ENCODE results near the gene NACAD.

NACAD gene

GRCh38 chr7:45112648-45113047 lies 23.9 kb upstream of the NACAD start:
- Histone ChIP-seq H3K4me2 (ENCODE audit: low read length) (no peak overlapping the region), H3K27me3 (ENCODE audit: control insufficient read depth, insufficient read depth, low read length) (no peaks in the 10 kb centered on the region), H3K9me3 (ENCODE audit: control insufficient read depth, low read length) (no peaks in the 10 kb centered on the region), H3K36me3 (ENCODE audit: control insufficient read depth, insufficient read depth, low read length) (no peaks in the 10 kb centered on the region), H3K79me2 (peaks cover 7% of the 10 kb centered on the region), H3K27ac (no peak overlapping the region), H3K4me3 (ENCODE audit: low read depth, low read length) (peak overlapping the region; percentile 97), H2AFZ (no peak overlapping the region), H3K4me1 (peaks cover 3% of the 10 kb centered on the region), H3K9ac (no peak overlapping the region)
- TF ChIP-seq CTCF (IDR thresholded peaks at IDR 0.05), result no peak

- Histone ChIP-seq H3K4me1 (peaks cover 3% of the 10 kb centered on the region), H3K9ac (peak within 1 kb of the TSS; percentile 47), H3K36me3 (ENCODE audit: control insufficient read depth, insufficient read depth, low read length) (no peaks in the 10 kb centered on the region), H2AFZ (peak within 1 kb of the TSS; percentile 86), H3K4me2 (ENCODE audit: low read length) (peak within 1 kb of the TSS; percentile 78), H3K9me3 (ENCODE audit: control insufficient read depth, low read length) (no peaks in the 10 kb centered on the region), H3K27me3 (ENCODE audit: control insufficient read depth, insufficient read depth, low read length) (no peaks in the 10 kb centered on the region), H3K4me3 (ENCODE audit: low read depth, low read length) (peak within 1 kb of the TSS; percentile 97), H3K27ac (peak within 1 kb of the TSS; percentile 90), H3K79me2 (peaks cover 7% of the 10 kb centered on the region)
- peak; percentile 65 for TF ChIP-seq CTCF (IDR thresholded peaks at IDR 0.05)
Observed at GRCh38 chr7:45111298-45112223, 22.8 kb upstream of the NACAD start, which contains the start of gene TBRG4. TSS of gene TBRG4 (minus strand) at chr7:45111697. CDS start at chr7:45109237, 2,460 bp downstream.

GRCh38 chr7:45108863-45109262 lies 20.1 kb upstream of the NACAD start:
- Histone ChIP-seq H2AFZ (no peak overlapping the region), H3K36me3 (ENCODE audit: control insufficient read depth, insufficient read depth, low read length) (no peaks in the 10 kb centered on the region), H3K4me3 (ENCODE audit: low read depth, low read length) (no peak overlapping the region), H3K9ac (no peak overlapping the region), H3K79me2 (peaks cover 22% of the 10 kb centered on the region), H3K9me3 (ENCODE audit: control insufficient read depth, low read length) (no peaks in the 10 kb centered on the region), H3K27me3 (ENCODE audit: control insufficient read depth, insufficient read depth, low read length) (no peaks in the 10 kb centered on the region), H3K27ac (no peak overlapping the region), H3K4me2 (ENCODE audit: low read length) (no peak overlapping the region), H3K4me1 (peaks cover 3% of the 10 kb centered on the region)
- no peak for TF ChIP-seq CTCF (IDR thresholded peaks at IDR 0.05)

- Histone ChIP-seq H2AFZ (no peak overlapping the region), H3K4me1 (peaks cover 3% of the 10 kb centered on the region), H3K27me3 (ENCODE audit: control insufficient read depth, insufficient read depth, low read length) (no peaks in the 10 kb centered on the region), H3K4me3 (ENCODE audit: low read depth, low read length) (no peak overlapping the region), H3K79me2 (peaks cover 22% of the 10 kb centered on the region), H3K9ac (no peak overlapping the region), H3K36me3 (ENCODE audit: control insufficient read depth, insufficient read depth, low read length) (no peaks in the 10 kb centered on the region), H3K4me2 (ENCODE audit: low read length) (no peak overlapping the region), H3K27ac (no peak overlapping the region), H3K9me3 (ENCODE audit: control insufficient read depth, low read length) (no peaks in the 10 kb centered on the region)
- TF ChIP-seq CTCF (IDR thresholded peaks at IDR 0.05), result no peak
Observed at GRCh38 chr7:45107356-45107755, 18.6 kb upstream of the NACAD start.

Measured in parathyroid adenoma (tissue), 2 donors.